K562 (cell line): ENCODE results near the gene ARHGAP22. TPM values are rescaled to one million over a fixed set of nuclear protein-coding genes. Genes with fewer than 3 reads are reported as not detected.

Source experiments
- AFF1 ChIP-seq, 2 experiments: fragments of 450-650 bp; IDR thresholded peaks; 2 replicates each; pipeline ENCODE4 v1.6.1; 2018; ENCODE audit warnings: mild to moderate bottlenecking in 2 of 2, low read depth in 1 of 2; ENCODE audit not compliant: partially characterized antibody in 2 of 2
- GMEB1 ChIP-seq: fragments of 250-450 bp; sonication (Bioruptor Pico); IDR thresholded peaks from 2 replicates; pipeline ENCODE4 v1.4.0; 2020; ENCODE audit warnings: mild to moderate bottlenecking
- HNRNPUL1 ChIP-seq: fragments of 200-400 bp; formaldehyde crosslinking; IDR thresholded peaks from 2 replicates; pipeline ENCODE4 v1.6.1; 2017; ENCODE audit warnings: low read length
- KAT7 ChIP-seq: sonication (generic); formaldehyde crosslinking; IDR thresholded peaks from 2 replicates; pipeline ENCODE4 v1.8.0; 2022; ENCODE audit warnings: missing genetic modification reagents, mild to moderate bottlenecking, borderline replicate concordance
- MYBL2 ChIP-seq, 2 experiments: fragments of 450-650 bp in 1 of 2; sonication (generic) in 1 of 2; formaldehyde crosslinking in 1 of 2; IDR thresholded peaks; 2 replicates each; pipeline versions ENCODE4 v1.6.1 to v1.8.1; 2017 to 2022; ENCODE audit warnings: borderline replicate concordance in 1 of 2, inconsistent platforms in 1 of 2, low read depth in 1 of 2, mild to moderate bottlenecking in 1 of 2, missing genetic modification reagents in 1 of 2, moderate library complexity in 1 of 2
- NBN ChIP-seq: fragments of 450-650 bp; IDR thresholded peaks from 2 replicates; pipeline ENCODE4 v1.6.1; 2016; ENCODE audit warnings: low read depth, mild to moderate bottlenecking
- NFATC3 ChIP-seq: fragments of 450-650 bp; IDR thresholded peaks from 2 replicates; pipeline ENCODE4 v1.6.1; 2017; ENCODE audit warnings: mild to moderate bottlenecking
- NR1H2 ChIP-seq: sonication (generic); formaldehyde crosslinking; IDR thresholded peaks from 2 replicates; pipeline ENCODE4 v1.4.0; 2020; ENCODE audit warnings: mild to moderate bottlenecking, missing genetic modification reagents
- PHF20 ChIP-seq: fragments of 450-650 bp; IDR thresholded peaks from 2 replicates; pipeline ENCODE4 v1.6.1; 2018; ENCODE audit not compliant: partially characterized antibody
- POLR2H ChIP-seq: IDR thresholded peaks from 2 replicates; pipeline ENCODE4 v1.6.1; 2016; ENCODE audit warnings: missing genetic modification characterization, low read depth, mild to moderate bottlenecking, control low read depth, missing compliant biosample characterization, moderate library complexity
- PPARD ChIP-seq: fragments of 250-450 bp; sonication (Bioruptor Pico); IDR thresholded peaks from 2 replicates; pipeline ENCODE4 v1.8.0; 2022; ENCODE audit warnings: inconsistent platforms, mild to moderate bottlenecking, moderate library complexity
- REST ChIP-seq, 2 experiments: fragments of 450-650 bp; formaldehyde crosslinking in 1 of 2; IDR thresholded peaks; 2 replicates each; pipeline versions ENCODE4 v1.4.0 to v1.6.1; 2014 to 2020; ENCODE audit warnings: mild to moderate bottlenecking in 2 of 2, borderline replicate concordance in 1 of 2, low read depth in 1 of 2
- polyA plus RNA-seq, 8 experiments: library from polyadenylated mRNA; depleted of rRNA in 4 of 8; stranded (reverse) in 5 of 8; unstranded in 3 of 8; fragments of >200 nt; fragmentation: Nextera tagmentation in 2 of 8; fragmentation: Illumina TruSeq in 1 of 8; extraction: Ambion mirVana in 2 of 8; extraction: Trizol in 1 of 8; gene quantifications; 2 replicates each; pipeline versions ENCODE4 v1.2.1 to v1.2.3, GENCODE V29; 2011 to 2014; ENCODE audit warnings: inconsistent platforms in 1 of 8, missing spikeins in 1 of 8
- total RNA-seq, 7 experiments: library from RNA; depleted of rRNA in 6 of 7; stranded (reverse); fragments of >200 nt in 6 of 7; fragmentation: Illumina TruSeq in 2 of 7; extraction: Trizol in 2 of 7; gene quantifications; 2 replicates each; pipeline versions ENCODE4 v1.2.1 to v1.2.3, GENCODE V29; 2011 to 2021; ENCODE audit warnings: low replicate concordance in 1 of 7

Gene ARHGAP22
- total and polyA plus RNA-seq, 9 of the 15 experiments (the other 6 are each of a cell fraction or from before 2014, with no cell fraction given), result 1.3 to 28.1 (median 12.7) TPM

- TF ChIP-seq REST (IDR thresholded peaks at IDR 0.05; ENCODE audit: borderline replicate concordance) (peak; percentile 97), REST (CRISPR knock-in tag; IDR thresholded peaks at IDR 0.05; ENCODE audit: low read depth) (0 out of 2 replicates have a peak, but pooled peaks have one; percentile 53), POLR2H (no peak), NBN (0 out of 2 replicates have a peak, but pooled peaks have one; percentile 46), HNRNPUL1 (no peak), KAT7 (peak; percentile 91), PPARD (no peak), MYBL2 (IDR thresholded peaks at IDR 0.05; ENCODE audit: low read depth) (no peak), MYBL2 (CRISPR knock-in tag; IDR thresholded peaks at IDR 0.05; ENCODE audit: borderline replicate concordance) (no peak), NFATC3 (0 out of 2 replicates have a peak, but pooled peaks have one; percentile 28), GMEB1 (CRISPR knock-in tag) (no peak), NR1H2 (CRISPR knock-in tag) (no peak), AFF1 (IDR thresholded peaks at IDR 0.05; ENCODE audit: low read depth in 1 of 2, partially characterized antibody in 2 of 2) (no peak), PHF20 (no peak)
Measured at GRCh38 chr10:48506147-48506917, 98.5 kb downstream of the ARHGAP22 start (continued).
